Measurements from ENCODE around the gene SDC1. TPM values are rescaled to one million over a fixed set of nuclear protein-coding genes. Genes with fewer than 3 reads are reported as not detected.

The SDC1 gene
- polyA plus RNA-seq, 1 experiment: 17.9 TPM

DNA sequence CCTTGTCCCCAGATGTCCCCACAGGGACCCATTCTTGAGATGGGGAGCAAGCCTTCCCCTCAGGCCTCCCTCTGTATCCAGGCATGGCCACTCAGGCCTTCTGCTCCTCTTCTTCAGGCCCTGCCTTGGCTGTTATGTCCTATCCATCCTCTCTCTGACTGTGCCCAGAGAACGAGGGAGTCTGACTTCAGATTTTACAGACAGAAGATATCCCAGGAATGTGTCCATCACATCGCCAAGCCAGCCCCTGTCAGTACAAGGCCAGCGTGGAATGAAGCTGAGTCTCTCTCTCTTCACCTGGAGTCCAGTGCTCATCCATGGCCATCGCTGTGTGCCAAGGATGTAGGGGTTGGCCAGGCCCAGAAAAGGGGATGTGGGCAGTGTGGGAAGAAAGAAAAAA is 57.6 kb downstream of the SDC1 start:
- ChIA-PET CTCF (interaction anchor here (0.7 to 1.6 kb wide), 2 partner anchors 24 to 151 kb away, joined by 3 to 6 read pairs; no protein-coding TSS in a partner anchor), POLR2A (no interaction called here)
- H3K27ac ChIP-seq (ENCODE audit: low read depth, low read length): no peak overlapping the region
- H3K4me3 ChIP-seq (ENCODE audit: low read depth, low read length): no peak overlapping the region
- TF ChIP-seq, protein P1, sequence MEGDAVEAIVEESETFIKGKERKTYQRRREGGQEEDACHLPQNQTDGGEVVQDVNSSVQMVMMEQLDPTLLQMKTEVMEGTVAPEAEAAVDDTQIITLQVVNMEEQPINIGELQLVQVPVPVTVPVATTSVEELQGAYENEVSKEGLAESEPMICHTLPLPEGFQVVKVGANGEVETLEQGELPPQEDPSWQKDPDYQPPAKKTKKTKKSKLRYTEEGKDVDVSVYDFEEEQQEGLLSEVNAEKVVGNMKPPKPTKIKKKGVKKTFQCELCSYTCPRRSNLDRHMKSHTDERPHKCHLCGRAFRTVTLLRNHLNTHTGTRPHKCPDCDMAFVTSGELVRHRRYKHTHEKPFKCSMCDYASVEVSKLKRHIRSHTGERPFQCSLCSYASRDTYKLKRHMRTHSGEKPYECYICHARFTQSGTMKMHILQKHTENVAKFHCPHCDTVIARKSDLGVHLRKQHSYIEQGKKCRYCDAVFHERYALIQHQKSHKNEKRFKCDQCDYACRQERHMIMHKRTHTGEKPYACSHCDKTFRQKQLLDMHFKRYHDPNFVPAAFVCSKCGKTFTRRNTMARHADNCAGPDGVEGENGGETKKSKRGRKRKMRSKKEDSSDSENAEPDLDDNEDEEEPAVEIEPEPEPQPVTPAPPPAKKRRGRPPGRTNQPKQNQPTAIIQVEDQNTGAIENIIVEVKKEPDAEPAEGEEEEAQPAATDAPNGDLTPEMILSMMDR (IDR thresholded peaks at IDR 0.05; ENCODE audit: low read depth, low read length): no peak
- H3K9me3 ChIP-seq (ENCODE audit: control insufficient read depth, insufficient read depth, low read length): no peaks in the 10 kb centered on the region
- DNase-seq (ENCODE audit: low read depth, low spot score): no peak
- H3K27me3 ChIP-seq (ENCODE audit: control insufficient read depth, insufficient read depth, low read length): no peaks in the 10 kb centered on the region

GRCh38 chr2:20165677-20166509 is 59.0 kb downstream of the SDC1 start:
- DNase-seq (ENCODE audit: low read depth, low spot score): no peak
- TF ChIP-seq, protein P1 (IDR thresholded peaks at IDR 0.05; ENCODE audit: low read depth, low read length): no peak
- Histone ChIP-seq H3K27me3 (ENCODE audit: control insufficient read depth, insufficient read depth, low read length) (no peaks in the 10 kb centered on the region), H3K9me3 (ENCODE audit: control insufficient read depth, insufficient read depth, low read length) (no peaks in the 10 kb centered on the region), H3K4me3 (ENCODE audit: low read depth, low read length) (no peak overlapping the region), H3K27ac (ENCODE audit: low read depth, low read length) (no peak overlapping the region)
- ChIA-PET CTCF (no interaction called here), POLR2A (no interaction called here)

DNA sequence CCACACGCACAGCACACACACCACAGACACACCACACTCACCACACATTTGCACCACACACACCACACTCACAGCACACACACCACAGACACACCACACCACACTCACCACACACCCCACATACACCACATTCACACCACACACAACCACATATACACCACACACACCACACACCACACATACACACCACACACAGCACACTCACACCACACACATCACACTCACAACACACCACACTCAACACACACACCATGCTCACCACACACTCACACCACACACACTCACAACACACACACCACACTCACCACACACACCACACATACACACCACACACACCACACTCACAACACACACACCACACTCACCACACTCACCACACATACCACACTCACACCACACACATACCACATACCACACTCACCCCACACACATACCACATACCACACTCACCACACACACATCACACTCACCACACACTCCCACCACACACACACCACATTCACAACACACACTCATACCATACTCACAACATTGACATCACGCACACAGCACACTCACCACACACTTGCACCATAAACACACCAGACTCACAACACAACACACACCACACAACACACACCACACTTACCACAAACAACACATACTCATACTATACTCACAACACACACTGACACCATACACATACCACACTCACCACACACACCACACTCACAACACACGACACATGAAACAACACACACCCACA is 60.0 kb downstream of the SDC1 start:
- POLR2A ChIA-PET: no interaction called here
- CTCF ChIA-PET: no interaction called here
- TF ChIP-seq, protein P1 (IDR thresholded peaks at IDR 0.05; ENCODE audit: low read depth, low read length): no peak
- Histone ChIP-seq H3K9me3 (ENCODE audit: control insufficient read depth, insufficient read depth, low read length) (no peaks in the 10 kb centered on the region), H3K27ac (ENCODE audit: low read depth, low read length) (no peak overlapping the region), H3K4me3 (ENCODE audit: low read depth, low read length) (no peak overlapping the region), H3K27me3 (ENCODE audit: control insufficient read depth, insufficient read depth, low read length) (no peaks in the 10 kb centered on the region)
- DNase-seq (ENCODE audit: low read depth, low spot score): no peak

GRCh38 chr2:20164061-20164733 is 60.7 kb downstream of the SDC1 start:
- TF ChIP-seq, protein P1 (IDR thresholded peaks at IDR 0.05; ENCODE audit: low read depth, low read length): no peak
- Histone ChIP-seq H3K4me3 (ENCODE audit: low read depth, low read length) (no peak overlapping the region), H3K27ac (ENCODE audit: low read depth, low read length) (no peak overlapping the region), H3K9me3 (ENCODE audit: control insufficient read depth, insufficient read depth, low read length) (no peaks in the 10 kb centered on the region), H3K27me3 (ENCODE audit: control insufficient read depth, insufficient read depth, low read length) (no peaks in the 10 kb centered on the region)
- no peak for DNase-seq (ENCODE audit: low read depth, low spot score)
- ChIA-PET CTCF (no interaction called here), POLR2A (no interaction called here)
